Stimulated activated CD8-positive, alpha-beta memory T cell treated with anti-CD3 and anti-CD28 coated beads, Interleukin-2, amount 100 ng/mL, for 1 hour (primary cell): ENCODE data around the gene COL18A1.
"Not testable (repeated sequence)": the region's sequence is repeated elsewhere in the genome, so short reads cannot be mapped to it uniquely, and the experiment has no call there.

Experiments used
- DNase-seq, 2 donors: peaks; one replicate each; pipeline ENCODE4 v3.0.0-alpha.2; 2020; ENCODE audit warnings: low read depth in 2 of 2

COL18A1 gene

DNA sequence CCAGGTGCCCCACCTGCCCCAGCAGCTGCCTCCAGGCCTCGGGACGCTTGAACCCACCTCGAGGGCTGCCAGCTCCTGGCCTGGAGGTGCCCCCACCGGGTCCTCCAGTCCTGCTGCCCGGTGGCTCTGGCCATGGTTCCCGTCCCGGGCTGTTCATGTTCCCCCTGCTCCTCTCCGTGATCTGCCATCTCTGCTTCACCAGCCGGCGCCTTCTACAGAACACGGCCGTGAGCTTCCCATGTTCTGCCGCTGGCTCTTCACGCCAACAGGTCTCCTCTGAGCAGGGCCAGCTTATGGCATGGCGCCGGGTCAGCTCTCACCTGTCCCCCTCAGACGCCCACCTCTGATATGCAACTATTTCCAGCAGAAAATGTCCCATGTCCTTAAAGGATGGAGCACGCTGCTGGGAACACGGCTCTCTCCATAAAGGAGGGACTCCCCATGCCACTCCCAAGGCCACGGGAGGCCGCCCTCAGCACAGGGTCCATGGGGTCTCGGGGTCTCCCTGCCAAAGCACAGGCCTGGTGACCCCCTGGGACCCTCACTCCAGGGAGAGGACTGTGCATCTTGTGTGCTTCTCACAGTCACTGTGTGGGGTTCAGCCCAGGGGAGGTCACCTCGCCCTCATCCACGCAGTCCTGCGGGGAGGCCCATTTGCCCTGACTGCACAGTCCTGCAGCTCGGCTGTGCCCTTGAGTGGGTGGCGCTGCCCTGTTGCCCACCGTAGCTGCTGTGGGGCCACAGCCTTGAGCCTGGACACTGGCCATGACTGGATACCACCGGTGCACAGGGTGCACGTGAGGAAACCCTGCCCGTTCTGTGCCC, 36.7 kb downstream of the COL18A1 start:
- no peak for DNase-seq

DNA sequence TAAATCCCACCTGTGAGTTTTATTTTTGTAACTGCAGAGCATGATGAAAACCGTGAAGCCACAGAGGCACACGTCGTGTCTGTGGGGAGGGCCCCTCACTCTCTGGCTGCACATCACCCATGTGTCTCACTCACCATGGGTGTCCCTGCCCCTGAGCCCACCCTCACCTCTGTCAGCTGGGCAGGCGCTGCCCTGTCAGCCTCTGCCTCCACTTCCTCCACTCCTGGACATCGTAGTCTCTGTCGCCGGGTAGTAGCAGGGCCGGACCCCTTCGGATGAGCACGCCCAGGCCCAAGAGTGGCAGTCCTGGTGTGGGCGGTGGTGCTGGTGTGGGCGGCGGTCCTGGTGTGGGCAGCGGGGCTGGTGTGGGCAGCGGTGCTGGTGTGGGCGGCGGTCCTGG, 37.3 kb downstream of the COL18A1 start:
- DNase-seq = no peak

DNA sequence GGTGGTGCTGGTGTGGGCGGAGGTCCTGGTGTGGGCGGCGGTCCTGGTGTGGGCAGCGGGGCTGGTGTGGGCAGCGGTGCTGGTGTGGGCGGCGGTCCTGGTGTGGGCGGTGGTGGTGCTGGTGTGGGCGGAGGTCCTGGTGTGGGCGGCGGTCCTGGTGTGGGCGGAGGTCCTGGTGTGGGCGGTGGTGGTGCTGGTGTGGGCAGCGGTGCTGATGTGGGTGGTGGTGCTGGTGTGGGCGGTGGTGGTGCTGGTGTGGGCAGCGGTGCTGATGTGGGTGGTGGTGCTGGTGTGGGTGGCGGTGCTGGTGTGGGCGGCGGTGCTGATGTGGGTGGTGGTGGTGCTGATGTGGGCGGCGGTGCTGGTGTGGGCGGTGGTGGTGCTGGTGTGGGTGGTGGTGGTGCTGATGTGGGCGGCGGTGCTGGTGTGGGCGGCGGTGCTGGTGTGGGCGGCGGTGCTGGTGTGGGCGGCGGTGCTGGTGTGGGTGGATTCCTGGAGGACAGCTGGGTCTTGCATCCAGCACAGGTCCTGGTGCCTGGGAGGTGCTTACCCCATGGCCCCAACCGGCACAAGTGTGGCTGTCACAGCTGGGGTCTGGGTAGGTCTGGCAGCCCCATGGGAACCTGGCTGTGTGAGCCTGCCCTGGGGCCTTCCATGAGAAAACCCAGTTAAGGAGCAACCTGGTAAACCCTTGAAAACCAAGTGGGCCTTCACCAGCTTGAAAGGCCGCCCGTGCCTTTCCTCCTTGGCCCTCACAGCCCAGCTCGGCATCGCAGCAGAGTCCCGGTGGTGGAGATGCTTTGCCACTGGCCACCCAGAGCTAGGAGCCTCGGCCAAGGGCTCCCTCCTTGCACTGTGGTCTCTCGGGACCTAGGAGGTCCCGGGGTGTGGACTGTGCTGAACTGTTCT, 38.0 kb downstream of the COL18A1 start:
- not testable (repeated sequence) for DNase-seq

DNA sequence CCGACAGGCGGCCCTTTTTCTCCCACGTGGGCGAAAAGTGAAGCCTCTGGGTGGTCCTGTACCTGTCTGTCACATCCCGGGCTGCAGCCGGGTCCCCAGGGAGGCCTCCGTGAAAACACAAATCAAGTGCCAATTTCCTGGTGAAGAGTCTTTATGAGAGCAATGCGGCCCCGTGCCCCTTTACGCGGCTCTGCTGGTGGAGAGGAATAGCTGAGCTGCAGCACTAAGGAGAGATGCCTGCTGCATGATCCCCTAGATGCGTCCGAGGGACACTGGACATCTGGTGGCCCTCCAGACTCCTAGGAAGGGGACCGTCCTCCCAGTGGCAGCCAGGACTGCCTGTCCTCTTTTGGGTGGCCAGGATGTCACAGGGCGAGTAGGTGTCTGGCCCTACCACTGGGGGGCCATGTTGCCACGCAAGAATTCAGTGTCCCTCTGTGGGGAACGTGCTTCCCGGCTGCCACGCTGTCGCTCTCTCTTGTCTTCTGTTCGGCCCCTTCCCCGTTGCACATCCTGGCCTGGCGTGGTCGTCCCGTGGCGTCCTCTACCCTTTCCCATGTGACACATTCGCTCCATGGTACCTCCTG, 38.7 kb downstream of the COL18A1 start:
- no peak for DNase-seq

DNA sequence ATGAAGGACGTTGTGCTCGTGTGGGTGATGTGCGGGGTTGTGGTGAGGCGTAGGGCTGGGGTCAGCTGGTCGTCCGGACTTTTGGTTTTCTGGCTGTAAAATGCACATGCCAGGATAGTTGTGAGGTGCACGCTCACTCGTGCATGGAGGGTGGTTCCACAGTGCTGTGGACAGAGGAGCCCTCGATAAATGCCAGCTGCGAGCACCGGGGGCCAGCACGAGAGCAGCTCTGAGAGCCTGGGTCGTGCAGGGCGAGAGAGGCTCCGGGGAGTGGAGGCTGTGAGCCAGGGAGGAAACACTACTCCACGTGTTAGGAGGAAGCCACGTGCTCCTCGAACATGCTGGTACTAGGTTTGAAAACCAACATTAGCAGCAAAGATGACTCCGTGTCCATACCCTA, 39.4 kb downstream of the COL18A1 start:
- no peak for DNase-seq

DNA sequence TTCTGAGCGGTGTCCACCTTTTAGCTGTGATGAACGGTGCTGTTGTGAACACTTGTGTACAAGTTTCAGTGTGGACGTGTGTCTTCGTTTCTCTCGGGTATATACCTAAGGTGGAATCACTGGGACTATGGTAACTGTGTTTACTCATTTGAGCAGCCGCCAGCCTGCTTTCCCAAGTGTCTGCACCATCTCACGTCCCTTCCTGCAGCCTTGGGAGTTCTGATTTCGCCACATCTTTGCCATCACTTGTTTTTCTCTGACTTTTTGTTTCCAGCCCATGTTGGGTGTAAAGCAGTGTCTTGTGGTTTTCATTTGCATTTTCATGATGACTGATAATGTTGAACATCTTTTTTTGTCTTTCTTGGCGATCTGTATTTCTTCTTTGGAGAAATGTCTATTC, 40.4 kb downstream of the COL18A1 start:
- DNase-seq = no peak

DNA sequence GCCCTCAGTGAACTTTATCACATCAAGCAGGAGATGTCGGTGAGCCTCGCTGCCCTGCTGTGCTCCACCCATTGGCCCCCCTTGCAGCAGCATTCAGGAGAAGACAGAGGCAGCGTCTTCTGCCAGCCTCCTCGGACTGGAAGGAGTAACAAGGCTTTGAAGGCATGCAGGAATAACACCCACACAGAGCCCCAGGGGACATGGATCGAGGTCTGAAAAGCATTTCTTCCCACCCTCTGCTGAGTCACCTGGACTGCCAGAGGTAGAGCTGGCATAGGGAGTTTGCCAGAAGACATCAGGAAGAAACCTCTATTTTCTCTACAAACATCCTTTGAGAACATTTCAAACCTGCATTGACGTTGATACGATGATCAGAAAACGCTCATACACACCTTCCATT, 42.9 kb downstream of the COL18A1 start:
- DNase-seq = no peak

DNA sequence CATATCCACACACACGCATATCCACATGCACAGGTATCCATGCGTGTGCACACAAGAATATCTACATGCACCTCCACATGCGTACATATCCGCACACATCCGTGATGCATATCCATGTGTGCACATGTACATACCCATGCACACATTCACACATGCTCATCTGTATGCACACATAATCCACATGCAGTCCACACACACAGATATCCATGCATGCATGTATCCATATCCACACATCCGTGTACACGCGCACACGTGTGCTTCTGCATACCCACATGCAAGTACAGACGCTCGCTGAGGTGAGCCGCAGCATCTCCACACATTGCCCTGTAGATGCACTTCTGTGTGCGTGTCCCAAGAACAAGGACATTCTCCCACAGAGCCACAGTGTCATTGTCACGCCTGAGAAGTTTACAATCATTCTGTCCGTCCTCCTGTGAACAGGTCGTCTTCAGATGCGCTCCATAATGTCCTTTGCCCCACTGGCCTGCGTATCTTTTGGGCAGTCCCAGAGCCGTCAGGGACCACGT, 43.4 kb downstream of the COL18A1 start:
- no peak for DNase-seq

DNA sequence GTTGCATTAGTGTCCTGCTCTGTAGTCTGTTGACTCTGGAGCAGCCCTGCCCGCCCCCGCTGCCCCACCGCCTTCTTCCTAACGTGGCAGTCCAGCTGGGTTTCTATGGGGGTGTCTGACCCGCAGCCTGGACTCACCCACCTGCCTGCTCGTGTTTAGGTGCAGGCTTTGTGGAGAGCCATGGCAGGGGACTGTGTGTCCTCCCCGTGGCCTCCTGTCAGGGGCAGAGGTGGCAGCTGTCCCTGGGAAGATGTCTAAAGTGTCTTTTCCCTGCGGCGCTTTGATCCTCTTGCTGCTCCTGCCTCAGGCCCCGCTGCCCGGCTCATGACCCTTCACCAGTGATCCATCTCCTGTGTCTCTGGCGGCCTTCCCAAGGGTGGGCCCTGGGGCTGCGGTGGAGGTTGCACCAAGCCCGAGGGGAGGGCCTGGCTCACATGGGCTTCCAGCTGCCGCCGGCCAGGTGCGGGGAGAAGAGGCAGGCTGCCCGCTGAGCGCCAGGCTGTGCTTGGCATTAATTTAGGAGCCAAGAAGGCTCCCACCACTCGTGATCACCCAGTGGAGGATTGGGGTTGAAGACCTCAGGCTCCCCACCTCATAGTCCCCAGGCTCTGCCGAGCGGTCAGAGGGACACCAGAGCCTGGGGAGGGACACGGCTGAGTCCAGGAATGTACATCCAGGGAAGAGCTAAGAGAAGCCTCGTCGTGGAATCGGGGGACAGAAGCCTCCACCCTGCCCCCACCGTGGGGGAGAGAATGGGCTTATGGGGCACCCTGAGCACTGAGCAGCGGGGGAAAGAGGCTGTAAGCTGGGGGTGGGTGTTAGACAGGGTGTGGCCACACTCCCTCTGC, 44.1 kb downstream of the COL18A1 start:
- no peak for DNase-seq

DNA sequence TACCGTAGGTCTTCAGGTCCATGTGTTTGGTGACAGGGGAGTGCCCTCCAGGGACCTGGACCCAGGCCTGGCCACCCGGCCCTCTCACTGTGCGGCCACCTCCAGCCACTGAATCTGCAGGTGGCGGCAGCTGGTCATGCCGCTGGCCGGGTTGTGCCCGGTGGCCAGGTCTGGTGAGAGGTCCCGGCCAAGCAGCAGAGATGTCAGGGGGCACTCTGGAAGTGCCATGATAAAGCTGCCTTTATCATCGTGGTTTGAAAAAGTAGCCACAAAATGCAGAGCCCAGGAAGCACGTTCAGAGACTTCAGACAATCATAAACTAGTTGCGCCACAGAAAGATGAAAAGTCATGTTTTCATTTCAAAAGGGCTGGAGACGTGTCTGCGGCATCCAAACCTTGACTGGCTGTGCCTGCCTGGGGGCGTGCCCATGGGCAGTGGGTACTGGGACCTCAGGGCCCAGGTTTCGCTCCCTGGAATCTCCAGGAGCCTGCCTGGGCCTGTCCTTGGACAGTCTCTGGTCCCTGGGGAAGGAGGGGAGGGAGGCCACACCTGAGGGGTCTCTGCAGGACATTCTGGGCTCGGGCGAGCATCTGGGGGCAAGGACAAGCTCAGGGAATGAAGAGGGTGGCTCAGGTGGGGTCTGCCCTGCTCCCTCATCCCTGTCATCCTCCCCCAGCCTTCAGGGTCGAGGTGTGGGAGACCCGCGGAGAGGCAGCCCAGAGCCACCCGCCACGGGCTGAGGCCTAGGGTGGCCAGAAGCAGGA, 44.9 kb downstream of the COL18A1 start:
- DNase-seq = no peak

DNA sequence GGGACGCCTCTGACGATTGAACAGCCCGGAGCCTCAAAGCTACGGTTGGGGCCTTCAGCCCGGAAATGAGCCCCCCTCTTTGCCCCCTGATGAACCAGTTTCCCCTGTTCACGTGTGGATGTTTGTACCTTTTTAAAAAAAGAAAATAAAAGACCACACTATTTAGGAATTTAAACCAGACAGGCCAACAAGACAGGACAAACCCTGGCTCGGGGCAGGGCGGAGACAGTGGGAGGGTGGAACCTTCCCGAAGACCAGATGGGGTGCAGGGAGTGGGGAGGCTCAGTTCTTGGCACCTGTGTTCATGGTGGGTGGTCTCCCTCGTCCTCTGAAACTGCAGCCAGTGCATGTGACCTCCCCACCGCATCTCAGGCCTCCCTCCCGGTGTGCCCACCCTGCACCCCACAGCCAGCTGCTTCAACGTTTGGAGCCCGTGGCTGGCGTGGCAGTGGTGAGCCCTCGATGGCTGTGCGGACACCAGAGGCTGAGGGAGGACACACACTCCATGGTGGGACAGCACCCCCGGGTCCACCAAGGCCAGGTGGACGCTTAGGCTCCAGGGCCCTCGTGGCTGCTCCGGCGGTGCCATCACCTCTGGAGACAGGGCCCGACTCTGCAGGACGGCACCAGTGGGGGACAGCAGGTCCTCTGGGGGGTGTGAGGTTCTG, 45.6 kb downstream of the COL18A1 start:
- DNase-seq = no peak

DNA sequence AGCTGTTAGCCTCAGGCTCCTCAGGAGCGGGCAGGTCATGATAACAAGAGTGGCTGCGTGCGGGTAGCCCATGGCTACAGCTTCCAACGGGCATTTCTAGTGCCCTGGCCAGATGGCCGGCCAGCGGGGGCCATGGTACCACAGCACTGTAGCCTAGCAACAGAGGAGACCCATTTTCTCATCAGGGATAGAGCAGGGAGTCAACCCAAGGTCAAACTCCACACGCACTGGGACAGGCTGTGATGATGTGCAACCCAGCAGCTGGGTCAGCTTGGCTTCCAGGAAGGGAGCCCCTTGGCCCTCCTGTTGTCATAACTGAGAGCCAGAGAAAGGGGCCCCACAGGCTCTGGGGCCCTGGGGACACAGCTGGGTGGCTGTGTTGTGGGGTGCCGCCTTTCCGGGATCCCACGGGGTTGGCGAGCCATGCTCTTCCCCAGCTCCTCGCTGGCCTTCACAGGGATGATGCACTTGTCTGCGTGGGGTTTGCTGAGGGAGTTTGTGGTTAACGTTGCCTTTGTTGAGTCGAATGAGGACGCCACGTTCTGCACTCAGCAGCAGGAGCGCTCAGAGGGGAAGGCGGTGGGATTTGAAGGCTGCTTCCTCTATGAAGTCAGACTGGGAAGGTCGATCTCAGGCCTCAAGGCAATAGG, 46.3 kb downstream of the COL18A1 start:
- DNase-seq = no peak

DNA sequence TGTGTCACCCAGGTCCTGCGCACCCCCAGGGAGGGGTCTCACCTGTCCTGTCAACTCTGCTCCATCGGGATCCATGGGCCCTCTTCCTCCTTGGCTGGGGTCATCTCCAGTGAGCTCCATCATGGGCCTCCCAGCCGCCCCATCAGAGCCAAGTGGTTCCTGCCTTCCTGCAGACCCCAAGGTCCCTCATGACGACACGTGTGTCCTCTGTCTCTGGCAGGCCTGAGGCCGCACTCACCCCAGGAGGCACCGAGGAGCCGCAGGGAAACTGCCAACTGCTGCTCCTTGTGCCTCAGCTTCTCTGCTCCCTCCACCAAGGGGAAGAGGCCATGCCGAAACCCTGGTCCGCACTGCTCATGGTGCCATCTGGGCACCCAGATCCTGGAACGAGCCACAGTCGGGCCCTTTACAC, 46.8 kb downstream of the COL18A1 start:
- DNase-seq = no peak

DNA sequence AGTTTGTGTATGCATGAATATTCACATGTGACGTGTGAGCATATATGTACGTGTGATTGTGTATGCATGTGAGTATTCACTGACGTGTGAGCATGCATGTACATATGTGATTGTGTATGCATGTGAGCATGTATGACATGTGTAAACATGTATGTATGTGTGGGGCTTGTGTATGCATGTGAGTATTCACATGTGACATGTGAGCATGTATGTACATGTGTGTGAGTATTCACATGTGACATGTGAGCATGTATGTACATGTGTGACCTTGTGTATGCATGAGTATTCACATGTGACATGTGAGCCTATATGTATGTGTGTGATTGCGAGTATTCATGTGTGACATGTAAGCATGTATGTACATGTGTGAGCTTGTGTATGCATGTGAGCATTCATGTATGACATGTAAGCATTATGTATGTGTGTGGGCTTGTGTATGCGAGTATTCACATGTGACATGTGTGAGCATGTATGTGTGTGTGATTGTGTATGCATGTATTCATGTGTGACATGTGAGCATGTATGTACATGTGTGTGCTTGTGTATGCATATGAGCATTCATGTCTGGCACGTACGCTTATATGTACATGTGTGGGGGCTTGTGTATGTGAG, 47.8 kb downstream of the COL18A1 start:
- DNase-seq = no peak

DNA sequence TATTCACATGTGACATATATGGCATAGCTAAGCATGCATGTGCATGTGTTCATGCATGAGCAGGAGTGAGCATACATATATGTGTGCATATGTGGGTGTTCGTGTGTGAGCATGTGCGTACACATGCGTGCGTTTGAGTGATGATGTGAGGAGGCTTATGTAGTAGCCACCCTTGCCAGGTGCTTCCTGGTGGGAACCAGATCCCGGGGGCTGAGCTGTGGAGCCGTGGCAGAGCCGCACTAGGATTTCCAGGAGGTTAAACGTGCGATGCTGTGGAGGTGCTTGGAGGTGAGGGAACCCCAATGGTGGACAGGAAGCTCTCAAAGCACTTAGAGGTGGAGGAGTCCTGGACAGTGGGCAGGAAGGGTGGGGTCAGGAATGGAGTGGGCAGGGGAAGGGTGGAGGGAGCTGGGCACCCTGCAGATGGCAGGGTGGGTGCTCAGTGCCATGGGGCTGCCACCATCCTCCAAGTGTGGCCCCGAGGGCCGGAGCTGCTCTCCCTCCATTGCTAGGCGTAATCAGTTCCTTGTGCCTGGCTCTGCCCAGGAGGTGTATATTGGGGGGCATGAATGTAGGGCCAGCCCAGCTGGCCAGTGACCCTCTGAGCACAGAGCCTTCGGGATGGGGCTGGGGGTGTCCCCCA, 48.5 kb downstream of the COL18A1 start:
- DNase-seq = no peak

DNA sequence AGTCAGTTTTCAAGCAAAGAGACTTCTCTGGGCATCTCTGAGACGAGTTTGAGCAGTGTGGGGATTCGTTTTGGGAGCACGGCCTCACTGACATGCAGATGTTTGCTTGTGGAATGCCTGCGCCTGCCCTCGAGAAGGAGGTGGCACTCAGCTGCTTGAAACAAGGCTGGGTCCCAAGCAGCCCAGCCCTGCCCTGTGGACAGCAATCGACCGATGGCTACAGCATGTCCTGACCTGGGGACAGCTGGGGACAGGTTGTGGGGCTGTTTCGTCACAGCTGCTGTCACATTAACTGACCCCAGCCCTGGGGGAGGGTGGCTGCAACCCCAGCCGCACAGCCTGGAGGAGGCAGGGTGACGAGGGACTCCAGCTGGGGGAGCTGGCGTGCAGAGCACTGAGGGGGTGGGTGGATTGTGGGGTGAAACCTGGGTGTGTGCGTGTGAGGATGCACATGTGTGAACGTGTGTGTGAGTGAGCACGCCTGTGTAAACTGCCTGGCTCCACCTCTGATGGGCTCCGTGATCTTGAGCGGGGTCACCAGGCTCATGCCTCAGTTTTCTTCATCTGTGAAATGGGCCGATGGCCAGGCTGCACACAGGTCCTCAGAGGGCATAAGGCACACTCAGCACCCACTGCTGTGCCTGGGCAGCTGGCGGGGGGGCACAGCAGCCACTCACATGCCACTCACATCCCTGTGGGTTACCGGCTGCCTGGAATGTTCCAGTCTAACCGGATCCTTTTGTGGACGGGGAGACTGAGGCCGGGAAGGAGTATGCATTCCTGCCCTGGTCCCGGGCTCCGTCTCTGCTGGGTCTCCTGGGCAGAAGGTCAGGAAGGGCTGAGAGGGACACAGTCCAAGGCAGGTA, 49.3 kb downstream of the COL18A1 start:
- no peak for DNase-seq

DNA sequence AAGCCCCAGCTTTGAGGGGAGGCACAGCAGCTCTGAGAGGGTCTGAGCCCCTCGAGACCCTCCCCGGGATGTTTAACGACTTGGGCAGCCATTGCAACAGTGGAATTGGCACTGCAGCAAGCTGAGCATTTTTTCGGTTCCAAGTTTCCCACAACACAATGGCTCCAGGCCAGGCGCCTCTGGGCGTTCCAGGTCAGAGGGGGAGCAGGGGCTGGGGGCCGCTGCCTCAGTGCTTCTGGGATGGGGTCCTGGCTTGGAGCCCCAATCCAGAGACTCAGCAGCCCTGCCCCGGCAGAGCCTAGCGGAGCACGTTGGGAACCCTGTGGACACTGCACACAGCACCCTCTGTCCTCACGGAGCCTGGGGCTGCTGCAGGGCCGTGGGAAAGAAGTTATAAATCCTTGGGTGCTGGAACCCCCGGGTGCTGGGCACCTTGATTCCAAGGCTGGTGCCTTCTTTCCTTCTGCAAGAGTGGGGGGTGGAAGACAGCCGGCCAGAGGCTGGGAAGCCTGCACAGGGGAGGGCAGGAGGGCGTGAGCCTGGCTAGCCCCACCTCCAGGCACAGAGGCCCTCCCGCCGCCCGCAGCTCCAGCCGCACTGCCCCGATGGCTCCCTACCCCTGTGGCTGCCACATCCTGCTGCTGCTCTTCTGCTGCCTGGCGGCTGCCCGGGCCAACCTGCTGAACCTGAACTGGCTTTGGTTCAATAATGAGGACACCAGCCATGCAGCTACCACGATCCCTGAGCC, 50.1 kb downstream of the COL18A1 start:
- DNase-seq = no peak
